ENCODE measurements around the gene STK32C. TPM values are rescaled to one million over a fixed set of nuclear protein-coding genes. Genes with fewer than 3 reads are reported as not detected.
"Not testable (repeated sequence)": the region's sequence is repeated elsewhere in the genome, so short reads cannot be mapped to it uniquely, and the experiment has no call there.

Gene STK32C
- 22.5 and 47.3 TPM in 2 replicates for total RNA-seq (2014; rRNA removed; shearing (Covaris generic); ENCODE audit: low replicate concordance)

DNA sequence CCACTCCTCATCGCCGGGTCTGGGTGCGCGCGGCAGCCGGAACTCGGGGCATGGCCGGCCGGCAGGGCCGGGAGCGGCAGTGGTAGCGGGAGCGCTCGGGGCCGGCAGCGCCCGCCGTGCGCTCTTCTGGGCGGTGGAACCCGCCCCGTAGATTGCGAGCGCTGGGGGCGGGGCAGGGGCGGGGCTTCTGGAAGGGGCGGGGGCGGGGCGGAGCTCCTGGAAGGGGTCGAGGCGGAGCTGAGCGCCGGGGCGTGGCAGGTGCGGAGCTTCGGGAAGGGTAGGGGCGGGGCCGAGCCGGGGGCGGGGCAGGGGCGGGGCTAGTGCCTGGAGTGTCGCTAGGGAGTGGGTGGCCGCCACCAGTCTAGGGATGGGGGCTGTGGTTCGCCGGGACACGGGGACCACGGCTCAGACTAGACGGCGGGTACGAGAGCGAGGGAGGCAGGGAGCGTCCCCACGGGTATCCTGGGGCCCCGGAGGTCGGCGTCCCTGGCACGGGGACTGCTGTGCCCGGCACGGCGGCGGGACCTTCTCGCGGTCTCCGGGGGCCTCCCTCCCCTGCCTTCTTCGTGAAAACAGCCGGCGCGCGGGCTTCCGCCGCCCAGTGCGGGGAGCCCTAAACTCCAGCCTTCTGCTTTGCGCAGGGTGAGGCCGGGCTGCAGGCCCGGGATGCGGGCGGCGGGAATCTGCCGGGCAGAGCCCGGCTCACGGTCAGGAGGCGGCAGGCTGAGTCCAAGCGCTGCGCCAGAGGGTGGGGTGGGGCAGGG is at the start of gene STK32C:
STK32C (minus strand) TSS at position 128 of the 764 bp plus-strand sequence; CDS start at position 11, 117 bp downstream.
- in situ Hi-C loops (cut with HindIII; ENCODE audit: low pct_unique_long_range_greater_than_20kb, low sequenced_read_pairs), result no loop called here
- DNase-seq (ENCODE audit: low read depth), result peak; percentile 71

DNA sequence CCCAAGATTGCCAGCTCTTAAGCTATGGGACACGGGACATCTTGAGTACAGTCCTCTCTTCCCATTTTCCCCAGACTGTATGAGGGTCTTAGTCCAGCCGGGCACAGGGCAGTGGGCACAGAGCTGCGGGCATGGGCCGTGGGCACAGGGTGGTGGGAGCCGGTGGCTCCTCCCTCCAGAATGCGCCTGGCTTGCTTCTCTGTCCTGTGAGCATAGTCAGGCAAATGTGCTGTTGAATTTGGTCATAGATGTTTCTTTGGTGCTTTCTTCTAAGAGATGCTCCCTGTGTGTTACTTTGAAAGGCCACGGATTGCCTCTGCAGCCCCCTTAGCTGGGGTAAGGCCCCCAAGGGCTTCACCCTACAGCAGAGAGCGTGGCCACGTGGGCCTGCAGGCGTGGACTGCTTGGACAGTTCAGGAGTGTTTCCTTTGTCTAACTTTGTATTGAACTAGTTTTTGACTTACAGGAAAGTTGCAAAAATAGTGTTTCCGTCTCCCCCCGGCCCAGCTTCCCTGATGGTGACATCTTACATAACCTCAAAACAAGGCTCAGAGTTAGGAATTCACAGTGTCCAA is 49.0 kb upstream of the STK32C start:
- in situ Hi-C loops (cut with HindIII; ENCODE audit: low pct_unique_long_range_greater_than_20kb, low sequenced_read_pairs), result no loop called here

DNA sequence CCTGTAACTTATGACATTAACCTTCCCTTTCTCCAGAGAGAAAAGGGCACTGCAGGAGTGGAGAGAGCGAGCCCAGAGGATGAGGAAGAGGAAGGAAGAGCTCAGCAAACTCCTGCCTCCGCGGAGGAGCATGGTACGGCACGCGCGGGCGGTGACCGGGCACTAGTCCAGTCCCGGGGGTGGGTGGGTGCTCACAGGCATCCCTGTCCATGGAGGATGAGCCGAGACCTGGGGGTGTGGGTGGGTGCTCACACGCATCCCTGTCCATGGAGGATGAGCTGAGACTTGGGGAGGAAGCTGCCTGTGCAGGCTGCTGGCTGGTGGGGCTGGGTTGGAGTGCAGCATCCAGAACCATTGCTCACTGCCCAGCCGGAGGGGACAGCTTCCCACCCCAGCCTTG is 48.0 kb upstream of the STK32C start:
- in situ Hi-C loops (cut with HindIII; ENCODE audit: low pct_unique_long_range_greater_than_20kb, low sequenced_read_pairs), result no loop called here
- DNase-seq (ENCODE audit: low read depth), result no peak

More for the DNA sequence above, 49.0 kb upstream of the STK32C start:
- no peak for DNase-seq (ENCODE audit: low read depth)

DNA sequence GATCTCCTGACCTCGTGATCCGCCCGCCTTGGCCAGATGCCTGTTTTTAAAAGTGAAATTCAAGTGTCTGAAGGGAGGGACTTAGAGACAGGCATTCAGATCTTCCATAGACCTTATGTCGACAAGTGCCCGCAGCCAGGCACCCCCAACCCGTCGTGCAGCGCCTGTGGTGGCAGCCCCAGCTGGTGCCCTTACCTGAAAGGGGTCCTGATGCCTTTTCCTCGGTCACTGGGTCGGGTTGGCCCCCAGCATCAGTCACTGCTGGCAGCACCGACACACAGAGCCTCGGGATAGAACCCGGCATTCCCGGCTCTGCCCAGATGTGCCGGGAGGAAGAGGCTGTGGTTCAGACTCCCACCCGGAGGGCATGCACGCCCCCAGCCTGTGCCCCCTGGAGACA is 47.5 kb upstream of the STK32C start:
- DNase-seq (ENCODE audit: low read depth), result no peak
- in situ Hi-C loops (cut with HindIII; ENCODE audit: low pct_unique_long_range_greater_than_20kb, low sequenced_read_pairs), result no loop called here

DNA sequence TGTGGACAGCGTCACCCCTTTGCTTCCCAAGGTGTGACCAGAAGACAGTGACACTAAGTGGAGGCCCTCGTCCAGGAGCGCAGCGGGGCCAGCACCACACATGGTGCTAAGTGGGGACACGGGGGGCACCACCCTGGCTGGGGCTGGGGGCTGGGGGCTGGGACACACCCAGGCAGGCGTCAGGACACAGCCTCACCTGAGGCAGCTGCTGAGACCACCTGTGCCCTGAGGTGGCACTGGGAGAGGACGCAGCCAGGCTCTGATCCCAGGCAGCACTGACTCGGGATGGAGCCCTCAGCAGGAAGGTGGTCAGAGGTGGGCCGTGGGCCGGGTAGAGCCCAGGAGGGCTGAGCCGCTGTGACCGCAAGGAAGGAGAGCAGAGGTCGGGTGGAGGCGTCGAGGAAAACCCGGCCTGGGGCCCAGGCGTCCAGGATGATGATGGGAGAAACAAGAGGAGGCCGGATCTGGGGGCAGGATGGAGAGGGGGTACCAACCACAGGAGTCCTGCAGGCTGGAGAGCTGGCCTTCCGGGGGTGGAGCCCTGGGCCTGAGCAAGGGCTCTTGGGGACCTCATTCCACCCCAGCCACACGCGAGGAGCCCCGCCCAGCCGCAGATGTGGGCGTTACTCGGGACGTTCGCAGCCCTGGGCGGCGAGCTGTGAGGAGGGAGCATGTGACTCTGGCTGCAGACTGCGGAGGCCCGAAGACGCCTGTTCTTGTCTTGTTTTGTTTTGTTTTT is 46.8 kb upstream of the STK32C start:
- DNase-seq (ENCODE audit: low read depth), result no peak
- in situ Hi-C loops (cut with HindIII; ENCODE audit: low pct_unique_long_range_greater_than_20kb, low sequenced_read_pairs), result no loop called here

DNA sequence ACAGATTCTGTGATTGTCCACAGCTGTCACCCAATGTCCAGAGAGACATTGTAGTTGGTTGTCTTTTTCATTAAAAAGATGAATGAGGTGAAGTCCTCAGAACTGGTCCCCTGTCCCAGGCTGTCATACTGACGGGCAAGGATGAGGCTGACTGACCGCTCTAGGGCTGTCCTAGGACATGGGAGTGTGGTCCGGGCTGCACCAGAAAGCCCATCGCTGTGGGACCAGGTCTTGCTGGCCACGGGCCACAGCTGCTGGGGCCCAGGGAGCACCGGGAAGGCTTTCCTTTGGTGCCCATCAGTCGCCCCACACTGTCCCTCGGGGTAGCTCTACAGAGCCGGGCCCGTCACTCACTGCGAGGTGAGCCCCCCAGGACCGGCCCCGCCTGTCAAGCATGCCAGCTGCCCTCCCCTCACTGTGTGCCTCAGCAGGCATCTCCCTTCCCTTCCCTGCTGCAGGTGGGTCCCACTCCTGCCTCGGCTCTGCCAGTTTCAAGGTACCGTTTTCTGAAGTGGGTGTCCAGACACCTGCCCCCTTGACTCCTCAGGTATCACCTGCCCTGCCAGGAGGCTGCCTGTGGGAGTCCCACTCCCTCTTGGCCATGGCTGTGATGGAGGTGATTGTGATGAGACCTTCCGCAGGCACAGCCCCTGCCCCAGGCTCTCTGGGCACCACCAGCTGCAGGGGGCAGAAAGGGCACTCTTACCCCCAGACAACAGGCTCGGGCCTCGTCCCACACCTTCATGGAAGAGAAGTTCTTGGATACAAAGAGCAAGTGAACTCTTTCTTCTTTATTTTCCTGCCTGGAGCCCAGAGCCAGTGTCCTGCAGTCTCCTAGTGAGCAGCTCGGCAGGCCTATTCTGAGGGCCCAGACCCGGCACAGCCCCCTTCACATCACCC is 46.0 kb upstream of the STK32C start:
- no peak for DNase-seq (ENCODE audit: low read depth)
- in situ Hi-C loops (cut with HindIII; ENCODE audit: low pct_unique_long_range_greater_than_20kb, low sequenced_read_pairs), result no loop called here

DNA sequence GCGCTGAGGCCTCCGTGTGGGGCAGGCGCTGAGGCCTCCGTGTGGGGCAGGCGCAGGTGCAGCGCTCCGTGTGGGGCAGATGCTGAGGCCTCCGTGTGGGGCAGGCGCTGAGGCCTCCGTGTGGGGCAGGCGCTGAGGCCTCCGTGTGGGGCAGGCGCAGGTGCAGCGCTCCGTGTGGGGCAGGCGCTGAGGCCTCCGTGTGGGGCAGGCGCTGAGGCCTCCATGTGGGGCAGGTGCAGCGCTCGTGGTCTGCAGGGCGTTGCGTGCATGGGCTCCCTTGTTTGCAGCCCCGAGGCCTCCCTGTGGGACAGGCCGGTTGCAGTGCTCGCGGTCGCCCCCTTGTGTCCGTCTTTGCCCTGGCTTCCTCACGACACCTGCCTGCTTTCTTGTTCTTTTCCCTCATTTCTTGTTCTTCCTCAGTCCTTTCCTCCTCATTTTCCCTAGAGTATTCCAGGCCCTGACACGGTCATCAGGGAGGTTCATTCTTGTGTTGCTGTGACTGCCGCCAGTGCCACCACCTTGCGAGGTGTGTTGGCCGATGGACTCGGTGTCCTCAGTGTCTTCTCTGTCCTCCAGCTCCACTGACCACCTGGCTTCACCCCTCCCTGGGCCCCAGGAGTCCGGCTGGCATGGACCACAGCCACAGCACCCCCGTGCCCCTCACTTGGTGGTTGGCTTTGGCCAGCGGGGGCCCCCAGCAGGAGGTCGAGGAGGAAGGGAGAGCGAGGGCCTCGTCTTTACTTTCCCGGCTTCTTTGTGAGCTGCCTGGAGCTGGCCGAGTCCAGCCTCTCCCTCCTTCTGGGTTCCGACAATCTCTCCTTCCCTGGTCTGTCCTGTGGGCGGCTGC is 44.9 kb upstream of the STK32C start:
- peak; percentile 43 for DNase-seq (ENCODE audit: low read depth)
- in situ Hi-C loops (cut with HindIII; ENCODE audit: low pct_unique_long_range_greater_than_20kb, low sequenced_read_pairs), result not testable (repeated sequence)

DNA sequence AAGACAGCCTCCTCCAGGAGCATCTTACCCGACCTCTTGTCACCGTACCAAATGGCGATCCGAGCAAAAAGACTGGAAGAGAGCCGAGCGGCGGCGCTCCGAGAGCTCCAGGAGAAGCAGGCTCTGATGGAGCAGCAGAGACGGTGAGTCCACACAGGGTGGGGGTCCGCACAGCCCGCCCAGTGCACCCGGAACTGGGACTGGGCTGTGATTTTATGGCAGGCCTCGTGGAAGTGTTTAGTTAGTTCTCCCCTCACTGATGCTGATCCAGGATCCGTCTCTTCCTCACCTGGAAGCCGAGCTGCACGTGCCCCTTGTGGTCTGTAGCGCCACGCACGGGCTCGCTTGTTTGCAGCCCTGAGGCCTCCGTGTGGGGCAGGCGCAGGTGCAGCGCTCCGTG is 43.9 kb upstream of the STK32C start:
- in situ Hi-C loops (cut with HindIII; ENCODE audit: low pct_unique_long_range_greater_than_20kb, low sequenced_read_pairs), result no loop called here
- DNase-seq (ENCODE audit: low read depth), result no peak

DNA sequence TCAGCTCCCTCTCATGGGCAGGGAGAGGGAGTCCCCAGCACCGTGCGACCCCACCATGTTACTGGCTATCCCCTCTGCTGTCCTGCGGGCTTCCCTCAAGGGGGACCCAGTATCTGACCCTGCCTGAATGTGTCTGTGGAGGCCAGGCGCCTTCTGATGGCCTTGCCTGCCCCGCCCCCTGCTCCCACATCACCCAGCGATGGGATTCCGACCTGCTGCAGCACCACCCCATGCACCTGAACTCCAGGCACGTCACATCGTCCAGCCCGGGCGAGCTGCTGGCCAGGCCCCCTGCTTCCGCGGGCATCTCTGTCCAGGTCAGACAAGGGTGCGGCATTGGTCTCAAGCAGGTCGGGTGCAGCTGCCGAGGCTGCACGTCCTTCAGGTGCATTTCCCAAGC is 43.2 kb upstream of the STK32C start:
- in situ Hi-C loops (cut with HindIII; ENCODE audit: low pct_unique_long_range_greater_than_20kb, low sequenced_read_pairs), result no loop called here
- no peak for DNase-seq (ENCODE audit: low read depth)

DNA sequence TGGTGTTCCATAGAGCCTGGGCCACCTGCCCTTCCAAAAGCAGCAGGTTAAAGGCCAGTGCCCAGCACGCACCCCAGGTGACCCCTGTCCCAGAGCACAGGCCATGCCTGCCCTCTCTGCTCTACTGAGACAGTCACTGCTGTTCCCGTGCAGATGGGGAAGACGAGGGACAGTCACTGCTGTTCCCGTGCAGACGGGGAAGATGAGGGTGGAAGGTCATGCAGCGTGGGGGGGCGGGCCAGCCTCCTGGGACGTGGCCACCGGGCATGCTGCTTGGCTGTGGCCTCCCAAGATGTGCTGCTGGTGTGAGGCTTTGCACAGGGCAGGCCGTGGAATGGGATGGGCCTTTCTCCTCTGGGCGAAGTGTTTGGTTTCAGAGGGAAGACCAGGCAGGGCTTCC is 42.6 kb upstream of the STK32C start:
- DNase-seq (ENCODE audit: low read depth), result no peak
- in situ Hi-C loops (cut with HindIII; ENCODE audit: low pct_unique_long_range_greater_than_20kb, low sequenced_read_pairs), result no loop called here

DNA sequence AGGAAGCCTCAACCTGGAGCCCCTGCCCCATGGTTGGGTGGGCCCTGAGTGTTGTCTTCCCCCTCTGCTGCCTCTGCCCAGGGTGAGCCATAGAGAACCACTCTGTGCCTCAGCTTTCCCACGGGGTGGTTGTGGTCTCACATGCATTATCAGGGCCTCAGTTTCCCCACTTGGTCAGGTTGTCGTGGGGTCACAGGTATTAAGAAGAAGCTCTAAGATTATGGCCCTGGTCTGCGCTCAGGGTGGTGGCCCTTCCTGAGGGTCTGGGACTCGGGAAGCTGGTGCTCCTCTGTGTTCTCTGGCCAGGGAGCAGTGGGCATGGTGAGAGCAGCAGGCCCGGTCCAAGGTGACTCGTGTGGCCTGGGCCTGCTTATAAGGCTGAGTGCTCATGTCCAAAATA is 42.0 kb upstream of the STK32C start:
- no peak for DNase-seq (ENCODE audit: low read depth)
- in situ Hi-C loops (cut with HindIII; ENCODE audit: low pct_unique_long_range_greater_than_20kb, low sequenced_read_pairs), result no loop called here

DNA sequence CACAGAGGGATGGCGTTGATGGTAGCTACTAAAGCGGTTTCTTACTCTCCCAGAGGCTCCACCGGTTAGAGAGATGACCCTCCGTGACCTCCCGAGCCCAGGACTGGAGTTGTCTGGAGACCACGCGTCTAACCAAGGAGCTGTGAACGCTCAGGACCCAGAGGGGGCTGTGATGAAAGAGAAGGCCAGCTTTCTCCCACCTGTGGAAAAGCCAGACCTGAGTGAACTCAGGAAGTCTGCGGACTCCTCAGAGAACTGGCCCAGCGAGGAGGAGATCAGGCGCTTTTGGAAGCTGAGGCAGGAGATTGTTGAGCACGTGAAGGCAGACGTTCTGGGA is 40.1 kb upstream of the STK32C start:
- DNase-seq (ENCODE audit: low read depth), result no peak

DNA sequence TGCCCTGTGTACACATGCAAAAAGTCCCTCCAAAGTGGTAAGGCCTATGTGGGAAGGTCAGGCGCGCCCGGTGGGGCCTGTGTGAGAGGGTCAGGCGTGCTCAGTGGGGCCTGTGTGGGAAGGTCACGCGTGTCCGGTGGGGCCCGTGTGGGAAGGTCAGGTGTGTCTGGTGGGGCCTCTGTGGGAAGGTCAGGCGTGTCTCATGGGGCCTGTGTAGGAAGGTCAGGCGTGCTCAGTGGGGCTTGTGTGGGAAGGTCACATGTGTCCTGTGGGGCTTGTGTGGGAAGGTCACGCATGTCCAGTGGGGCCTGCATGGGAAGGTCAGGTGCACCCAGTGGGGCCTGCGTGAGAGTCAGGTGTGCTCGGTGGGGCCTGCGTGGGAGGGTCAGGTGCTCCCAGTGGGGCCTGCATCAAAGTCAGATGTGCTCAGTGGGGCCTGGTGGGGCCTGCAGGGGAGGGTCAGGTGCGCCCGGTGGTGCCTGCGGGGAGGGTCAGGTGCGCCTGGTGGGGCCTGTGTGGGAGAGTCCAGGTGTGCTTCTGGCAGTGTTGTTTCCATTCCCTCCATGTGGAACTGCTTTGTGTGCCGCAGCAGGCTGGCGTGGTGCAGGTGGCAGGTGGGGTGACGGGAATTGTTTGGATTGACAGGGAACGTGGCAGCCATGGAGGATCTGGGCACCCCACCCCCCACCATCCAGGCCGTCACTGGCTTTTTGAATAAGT is 39.6 kb upstream of the STK32C start:
- no peak for DNase-seq (ENCODE audit: low read depth)
- in situ Hi-C loops (cut with HindIII; ENCODE audit: low pct_unique_long_range_greater_than_20kb, low sequenced_read_pairs), result no loop called here

More for the DNA sequence above, 40.1 kb upstream of the STK32C start:
- in situ Hi-C loops (cut with HindIII; ENCODE audit: low pct_unique_long_range_greater_than_20kb, low sequenced_read_pairs), result no loop called here

DNA sequence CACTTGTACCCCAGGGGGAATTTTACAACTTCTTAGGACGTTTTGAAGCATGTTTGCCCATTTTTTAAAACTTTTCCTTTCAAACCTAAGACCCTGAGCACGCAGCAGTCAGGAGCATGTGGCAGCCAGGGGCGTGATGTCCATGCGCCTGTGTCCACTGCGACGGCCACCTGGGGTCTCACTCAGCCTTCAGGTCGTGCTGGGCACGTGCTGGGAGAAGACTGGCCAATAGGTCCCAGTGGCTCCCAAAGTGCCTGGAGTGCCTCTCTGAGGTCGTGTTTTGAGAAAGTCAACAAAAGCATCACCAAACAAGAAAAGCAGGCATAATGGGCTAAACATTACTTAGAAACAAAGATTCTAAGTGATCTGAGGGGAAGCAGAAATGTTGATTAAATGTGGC is 39.1 kb upstream of the STK32C start:
- in situ Hi-C loops (cut with HindIII; ENCODE audit: low pct_unique_long_range_greater_than_20kb, low sequenced_read_pairs), result no loop called here
- no peak for DNase-seq (ENCODE audit: low read depth)

DNA sequence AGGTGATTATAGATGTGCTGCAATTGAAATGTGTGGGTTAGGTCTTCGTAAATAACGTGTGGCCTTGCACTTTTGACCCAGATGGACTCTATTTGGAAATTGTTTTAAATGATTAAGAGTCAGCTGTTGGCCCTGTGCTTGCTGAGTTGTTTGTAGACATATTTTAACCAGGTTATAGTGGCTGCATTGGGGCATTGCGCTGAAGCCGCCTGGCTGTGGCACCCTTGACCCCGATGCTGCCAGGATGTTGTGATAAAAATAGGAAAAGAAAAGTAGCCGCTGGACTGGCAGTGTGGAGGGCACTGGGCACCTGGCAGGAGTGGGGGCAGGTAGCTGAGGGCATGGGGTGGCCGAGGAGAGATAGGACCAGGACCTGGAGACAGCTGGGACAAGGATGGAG is 37.6 kb upstream of the STK32C start:
- DNase-seq (ENCODE audit: low read depth), result no peak
- in situ Hi-C loops (cut with HindIII; ENCODE audit: low pct_unique_long_range_greater_than_20kb, low sequenced_read_pairs), result no loop called here

DNA sequence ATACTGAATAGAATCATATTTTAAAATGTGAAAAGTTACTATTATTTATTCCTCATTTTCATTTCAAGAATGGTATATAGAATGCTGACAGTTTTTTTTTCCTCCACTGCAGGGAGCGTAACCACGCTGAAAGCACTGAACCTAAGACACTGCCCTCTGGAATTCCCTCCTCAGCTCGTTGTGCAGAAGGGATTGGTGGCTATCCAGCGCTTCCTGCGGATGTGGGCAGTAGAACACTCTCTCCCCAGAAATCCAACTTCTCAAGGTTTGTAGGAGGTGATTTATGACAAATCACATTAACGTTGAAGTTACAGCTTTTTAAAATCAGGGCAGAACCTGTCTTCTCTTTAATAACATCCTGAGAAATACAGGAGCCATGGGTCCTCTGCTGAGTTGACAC is 36.6 kb upstream of the STK32C start:
- no peak for DNase-seq (ENCODE audit: low read depth)
- in situ Hi-C loops (cut with HindIII; ENCODE audit: low pct_unique_long_range_greater_than_20kb, low sequenced_read_pairs), result no loop called here

DNA sequence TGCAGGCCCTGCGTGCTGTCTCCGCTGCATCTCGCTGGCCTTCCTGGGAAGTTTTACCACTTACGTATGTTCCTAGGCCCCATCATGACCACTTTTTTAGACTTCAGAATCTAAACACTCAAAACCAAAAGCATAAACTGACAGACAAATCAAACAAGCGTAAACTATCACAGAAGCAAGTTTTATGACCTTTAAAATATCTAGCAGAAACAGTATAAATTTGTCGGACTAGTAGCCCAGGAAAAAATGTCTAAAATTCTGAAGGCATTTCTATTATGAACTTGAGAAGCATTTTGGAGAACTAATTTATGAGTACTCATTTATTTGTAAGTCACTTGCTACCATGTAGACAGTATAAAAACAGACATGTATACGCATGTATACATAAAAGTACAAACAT is 34.8 kb upstream of the STK32C start:
- in situ Hi-C loops (cut with HindIII; ENCODE audit: low pct_unique_long_range_greater_than_20kb, low sequenced_read_pairs), result no loop called here
- DNase-seq (ENCODE audit: low read depth), result no peak

Measured in Caki2 (cell line).